Uterus (tissue), 2 donors: ENCODE data around the gene GORASP2.

Source experiments
- CTCF ChIP-seq, 4 experiments: fragments of 200-600 bp in 2 of 4; fragments of 450-650 bp in 2 of 4; sonication (generic) in 2 of 4; IDR thresholded peaks; one replicate each; pipeline ENCODE4 v1.5.1; 2016 to 2019; ENCODE audit warnings: antibody characterized with exemption in 4 of 4, mild to moderate bottlenecking in 2 of 4, moderate library complexity in 1 of 4
- POLR2A ChIP-seq, 2 donors: fragments of 450-650 bp; IDR thresholded peaks; one replicate each; pipeline ENCODE4 v1.6.1; 2016; ENCODE audit warnings: antibody characterized with exemption in 2 of 2, mild to moderate bottlenecking in 1 of 2, moderate library complexity in 1 of 2

DNA sequence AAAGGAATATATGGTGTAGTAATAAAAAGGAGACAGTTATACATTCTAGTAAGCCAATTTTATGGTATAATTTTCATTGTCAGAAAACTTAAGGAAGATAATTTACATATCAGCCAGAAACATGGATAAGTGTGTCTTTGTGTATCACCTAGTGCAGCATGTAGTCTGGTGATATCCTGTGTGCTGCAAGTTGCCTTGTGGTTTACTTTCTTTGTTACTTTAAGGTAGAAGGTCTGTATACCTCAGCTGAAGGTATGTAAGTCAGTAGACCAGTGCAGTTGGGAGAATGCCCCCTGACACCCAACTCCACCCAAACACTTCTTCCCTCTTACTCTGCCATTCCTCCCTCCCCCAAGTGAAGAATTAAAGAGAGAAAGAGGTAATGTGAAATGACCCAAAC lies 11.0 kb downstream of the GORASP2 start:
- TF ChIP-seq CTCF (IDR thresholded peaks at IDR 0.05) (no peak), POLR2A (IDR thresholded peaks at IDR 0.05) (no peak)
